Heart left ventricle (tissue), 13 donors: Measurements from ENCODE around the gene GAS1.

Source experiments
- POLR2A ChIP-seq, 2 donors: fragments of 450-650 bp; IDR thresholded peaks; one replicate each; pipeline ENCODE4 v1.6.1; 2017; ENCODE audit warnings: antibody characterized with exemption in 2 of 2, mild to moderate bottlenecking in 2 of 2, moderate library complexity in 2 of 2
- TF ChIP-seq, protein P1 (sequence below), 12 donors: fragments of 200-600 bp; sonication (generic) in 4 of 12; IDR thresholded peaks; one replicate each; pipeline versions ENCODE4 v1.5.0 to v1.8.0; 2018 to 2022; ENCODE audit warnings: antibody characterized with exemption in 12 of 12, mild to moderate bottlenecking in 5 of 12
- donor health status: ischemic (EF 13 %, LVEDD 7.1; RV severe dilation, severe dysfunction).
- donor health status: DM: no; HTN: yes; CAD: no.
- donor health status: DM: no; HTN: no; CAD: no.
- donor health status: ischemic (EF 25% LVEDD 6.9; RV normal size, moderate dysfunction).
- donor health status: ischemic (EF 25% LVEDD 5.7; RV mildly dilated, moderate dysfunction).
- donor health status: ischemic (EF 35%, LVEDD 5.7; RV mildly dilated, moderate dysfunction).
- donor health status: nonischemic (EF 11% LVEDD 7.7; RV severe dilation, severe dysfunction).
- donor health status: DM: yes; HTN: yes; CAD: no.
- donor health status: PGD.
- donor health status: ischemic (EF 29% LVEDD 5.4; RV normal size, mild dysfunction).
- donor health status: nonischemic (EF 23%, LVEDD 6.1; RV moderate dilation, normal function).

DNA sequence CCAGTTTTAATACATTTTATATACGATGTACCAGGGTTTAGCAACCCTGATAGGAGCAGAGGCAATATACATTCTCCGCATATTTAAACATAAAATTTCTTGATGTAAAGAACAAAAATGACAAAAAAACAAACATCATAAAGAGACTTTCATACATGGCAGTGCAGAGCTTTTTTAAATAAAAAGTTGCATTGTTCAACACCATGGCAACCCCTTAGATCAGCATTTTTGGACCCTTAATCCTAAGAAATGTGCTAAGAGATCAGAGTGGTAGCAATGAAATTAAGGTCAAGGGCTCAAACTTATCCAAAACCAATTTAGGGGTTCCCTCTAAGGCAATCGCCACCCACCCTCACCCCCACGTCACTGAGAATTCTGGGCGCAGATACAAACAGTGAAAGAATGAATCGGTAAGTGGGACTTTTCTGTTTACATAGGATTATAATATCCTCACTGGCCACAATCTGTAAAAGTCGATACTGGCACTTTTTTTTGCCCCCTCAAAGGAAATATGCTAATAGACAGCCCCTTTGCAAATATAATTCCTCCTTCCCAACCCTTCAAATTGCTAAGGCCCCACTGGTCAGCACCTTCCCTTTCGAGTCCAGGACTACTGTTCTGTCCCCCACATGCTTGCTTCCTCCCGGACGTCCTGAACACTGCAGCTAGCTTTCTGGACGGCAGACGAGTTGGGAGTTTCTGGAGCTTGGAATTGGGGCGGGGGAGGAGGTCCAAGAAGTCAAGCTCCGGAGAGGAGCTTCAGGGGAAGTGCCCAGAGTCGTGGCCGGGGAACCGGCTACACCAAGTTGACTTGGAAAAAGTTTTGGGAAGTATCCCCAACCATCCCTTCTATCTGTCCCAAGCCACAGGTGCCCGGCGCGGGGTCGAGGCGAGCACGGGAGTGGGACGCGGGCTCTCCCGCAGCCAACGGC lies 2.2 kb downstream of the GAS1 start:
- TF ChIP-seq POLR2A (IDR thresholded peaks at IDR 0.05), result no peak
- TF ChIP-seq, protein P1, sequence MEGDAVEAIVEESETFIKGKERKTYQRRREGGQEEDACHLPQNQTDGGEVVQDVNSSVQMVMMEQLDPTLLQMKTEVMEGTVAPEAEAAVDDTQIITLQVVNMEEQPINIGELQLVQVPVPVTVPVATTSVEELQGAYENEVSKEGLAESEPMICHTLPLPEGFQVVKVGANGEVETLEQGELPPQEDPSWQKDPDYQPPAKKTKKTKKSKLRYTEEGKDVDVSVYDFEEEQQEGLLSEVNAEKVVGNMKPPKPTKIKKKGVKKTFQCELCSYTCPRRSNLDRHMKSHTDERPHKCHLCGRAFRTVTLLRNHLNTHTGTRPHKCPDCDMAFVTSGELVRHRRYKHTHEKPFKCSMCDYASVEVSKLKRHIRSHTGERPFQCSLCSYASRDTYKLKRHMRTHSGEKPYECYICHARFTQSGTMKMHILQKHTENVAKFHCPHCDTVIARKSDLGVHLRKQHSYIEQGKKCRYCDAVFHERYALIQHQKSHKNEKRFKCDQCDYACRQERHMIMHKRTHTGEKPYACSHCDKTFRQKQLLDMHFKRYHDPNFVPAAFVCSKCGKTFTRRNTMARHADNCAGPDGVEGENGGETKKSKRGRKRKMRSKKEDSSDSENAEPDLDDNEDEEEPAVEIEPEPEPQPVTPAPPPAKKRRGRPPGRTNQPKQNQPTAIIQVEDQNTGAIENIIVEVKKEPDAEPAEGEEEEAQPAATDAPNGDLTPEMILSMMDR (IDR thresholded peaks at IDR 0.05), result no peak
